Right cardiac atrium (tissue), 5 donors: ENCODE data around the gene CDH20. TPM values are rescaled to one million over a fixed set of nuclear protein-coding genes. Genes with fewer than 3 reads are reported as not detected.
A peak's percentile ranks its signal among the peaks of the same experiment; 100 is the strongest.

Source experiments
- ATAC-seq, 2 donors: fragments of 200-7000 bp; cut with Tn5 transposase; one replicate each; pipeline versions ENCODE4 v1.8.0 to v1.9.1; 2020; ENCODE audit warnings: moderate library complexity in 2 of 2, mild to moderate bottlenecking in 1 of 2
- DNase-seq, 3 donors: peaks; one replicate each; pipeline ENCODE4 v3.0.0-alpha.2; 2020
- H3K27ac ChIP-seq: one replicate; pipeline ENCODE4 v1.5.1; 2013; ENCODE audit warnings: mild to moderate bottlenecking, low read length, control low read depth, moderate library complexity
- H3K27me3 ChIP-seq: one replicate; pipeline ENCODE4 v1.6.1; 2013; ENCODE audit not compliant: control insufficient read depth, insufficient read depth
- H3K4me1 ChIP-seq: one replicate; pipeline ENCODE4 v1.6.1; 2013; ENCODE audit warnings: low read length; ENCODE audit not compliant: control insufficient read depth, insufficient read depth
- H3K4me3 ChIP-seq: one replicate; pipeline ENCODE4 v1.5.1; 2013; ENCODE audit warnings: low read length, control low read depth
- H3K9me3 ChIP-seq: one replicate; pipeline ENCODE4 v1.6.1; 2013; ENCODE audit warnings: low read length; ENCODE audit not compliant: control insufficient read depth
- WGBS: extraction: QIAGEN DNeasy Blood & Tissue Kit; methylation state at CpG from one replicate; pipeline ENCODE4 v1.1.7; 2013; 5-methylcytosine and 5-hydroxymethylcytosine counted together
- intact Hi-C, 4 donors: fragments of 100-400 bp; cut with DNase I; formaldehyde crosslinking; loops; one replicate each; pipeline versions ENCODE4 v1.11.0 to v1.14.0; 2022 to 2023
- polyA plus RNA-seq: library from polyadenylated mRNA; stranded (reverse); fragments of 200-250 nt; gene quantifications from one replicate; pipeline ENCODE4 v1.2.3, GENCODE V29; 2013
- total RNA-seq, 4 donors: library from RNA; stranded (reverse); fragmentation: NEBNext Ultra II Directional; extraction: Animal tissue kit (Norgen Biotek cat#: 25700); gene quantifications; one replicate each; pipeline ENCODE4 v1.2.1, GENCODE V29; 2021
- donor health status: healthy with polysubstance abuse.
- donor health status: DM: no; HTN: yes; CAD: no.
- donor health status: DM: no; HTN: no; CAD: no.
- donor health status: DM: no; HTN: yes; CAD: no; lungs with severe emphysema.
- donor health status: DM: yes; HTN: yes; CAD: no.

The CDH20 gene
- total and polyA plus RNA-seq, 5 donors = 0.05 to 0.23 (median 0.11) TPM; not detected in 2

- no peak overlapping the region for H3K27ac ChIP-seq
- H3K27me3 ChIP-seq = no peaks in the 10 kb centered on the region
- H3K4me1 ChIP-seq = no peaks in the 10 kb centered on the region
- WGBS = 73% methylated on average over 2 of the region's 2 CpGs
- no peak overlapping the region for H3K4me3 ChIP-seq
- intact Hi-C loops = no loop called here
- no peak for ATAC-seq
- no peaks in the 10 kb centered on the region for H3K9me3 ChIP-seq
- DNase-seq = no peak
These were observed 245.6 kb downstream of the CDH20 start for GRCh38 chr18:61578846-61579245.

GRCh38 chr18:61579581-61579980, 246.4 kb downstream of the CDH20 start:
- DNase-seq = no peak
- no peaks in the 10 kb centered on the region for H3K9me3 ChIP-seq
- no peaks in the 10 kb centered on the region for H3K27me3 ChIP-seq
- intact Hi-C loops = no loop called here
- H3K27ac ChIP-seq = no peak overlapping the region
- H3K4me1 ChIP-seq = no peaks in the 10 kb centered on the region
- WGBS = 43% methylated on average over 2 of the region's 2 CpGs
- no peak for ATAC-seq
- H3K4me3 ChIP-seq = no peak overlapping the region

- 79% methylated on average over 2 of the region's 2 CpGs for WGBS
- no peak for DNase-seq
- Histone ChIP-seq H3K27ac (no peak overlapping the region), H3K4me3 (no peak overlapping the region), H3K9me3 (no peaks in the 10 kb centered on the region), H3K4me1 (no peaks in the 10 kb centered on the region), H3K27me3 (no peaks in the 10 kb centered on the region)
- ATAC-seq = no peak
- intact Hi-C loops = loop anchor here in 2 of 4 donors (10.0 kb wide), 2 partner anchors 55 to 315 kb away; partner anchors contain the start of gene RNF152 (in 1 of the 2)
These were observed 246.8 kb downstream of the CDH20 start for GRCh38 chr18:61580046-61580445.

- H3K4me3 ChIP-seq = peak overlapping the region; percentile 38
- DNase-seq = peak; percentile 69 to 92 (median 91)
- H3K27me3 ChIP-seq = no peaks in the 10 kb centered on the region
- no peaks in the 10 kb centered on the region for H3K4me1 ChIP-seq
- peak; percentile 92 to 93 for ATAC-seq
- H3K27ac ChIP-seq = peak overlapping the region; percentile 25
- no peaks in the 10 kb centered on the region for H3K9me3 ChIP-seq
- 9% methylated on average over 22 of the region's 22 CpGs for WGBS
- intact Hi-C loops = loop anchor here in 2 of 4 donors (10.0 kb wide), 2 partner anchors 53 to 313 kb away; partner anchors contain the start of gene RNF152 (in 1 of the 2)
These were observed 248.5 kb downstream of the CDH20 start for GRCh38 chr18:61581578-61582201.

GRCh38 chr18:61582202-61582710, 249.0 kb downstream of the CDH20 start:
- Histone ChIP-seq H3K27ac (peak overlapping the region; percentile 25), H3K4me1 (no peaks in the 10 kb centered on the region), H3K9me3 (no peaks in the 10 kb centered on the region), H3K27me3 (no peaks in the 10 kb centered on the region), H3K4me3 (peak overlapping the region; percentile 38)
- ATAC-seq (peak; percentile 73 to 77), DNase-seq (peak; percentile 53 to 86 (median 74))
- intact Hi-C loops = loop anchor here in 2 of 4 donors (10.0 kb wide), 2 partner anchors 53 to 313 kb away; partner anchors contain the start of gene RNF152 (in 1 of the 2)
- WGBS = 17% methylated on average over 15 of the region's 15 CpGs

GRCh38 chr18:61583548-61583947, 250.3 kb downstream of the CDH20 start:
- H3K4me3 ChIP-seq = no peak overlapping the region
- H3K27ac ChIP-seq = no peak overlapping the region
- no peaks in the 10 kb centered on the region for H3K27me3 ChIP-seq
- H3K9me3 ChIP-seq = no peaks in the 10 kb centered on the region
- WGBS = 100% methylated on average over 1 of the region's 1 CpG
- no peak for DNase-seq
- H3K4me1 ChIP-seq = no peaks in the 10 kb centered on the region
- ATAC-seq = no peak
- intact Hi-C loops = loop anchor here in 2 of 4 donors (10.0 kb wide), 2 partner anchors 51 to 311 kb away; partner anchors contain the start of gene RNF152 (in 1 of the 2)

- H3K4me1 ChIP-seq = no peaks in the 10 kb centered on the region
These were observed 254.6 kb downstream of the CDH20 start for GRCh38 chr18:61587865-61588264.

GRCh38 chr18:61589053-61589723, 256.0 kb downstream of the CDH20 start:
- Histone ChIP-seq H3K27ac (no peak overlapping the region), H3K4me3 (no peak overlapping the region), H3K9me3 (no peaks in the 10 kb centered on the region), H3K4me1 (no peaks in the 10 kb centered on the region), H3K27me3 (no peaks in the 10 kb centered on the region)
- ATAC-seq = peak in 1 of 2 donors; percentile 43
- 70% methylated on average over 6 of the region's 6 CpGs for WGBS
- peak in 2 of 3 donors; percentile 22 to 50 for DNase-seq
- intact Hi-C loops = loop anchor here in 2 of 4 donors (10.0 kb wide), 2 partner anchors 46 to 306 kb away; partner anchors contain the start of gene RNF152 (in 1 of the 2)

More at GRCh38 chr18:61587865-61588264, 254.6 kb downstream of the CDH20 start:
- no peak overlapping the region for H3K4me3 ChIP-seq
- intact Hi-C loops = loop anchor here in 2 of 4 donors (10.0 kb wide), 2 partner anchors 47 to 307 kb away; partner anchors contain the start of gene RNF152 (in 1 of the 2)
- H3K27me3 ChIP-seq = no peaks in the 10 kb centered on the region
- H3K27ac ChIP-seq = no peak overlapping the region
- ATAC-seq (no peak), DNase-seq (no peak)
- WGBS = 58% methylated on average over 2 of the region's 2 CpGs
- no peaks in the 10 kb centered on the region for H3K9me3 ChIP-seq

GRCh38 chr18:61589724-61590065, 256.5 kb downstream of the CDH20 start:
- intact Hi-C loops = loop anchor here in 2 of 4 donors (10.0 kb wide), 2 partner anchors 45 to 305 kb away; partner anchors contain the start of gene RNF152 (in 1 of the 2)
- no peaks in the 10 kb centered on the region for H3K4me1 ChIP-seq
- peak in 1 of 2 donors; percentile 26 for ATAC-seq
- no peak overlapping the region for H3K27ac ChIP-seq
- WGBS = 52% methylated on average over 4 of the region's 4 CpGs
- DNase-seq = no peak
- H3K27me3 ChIP-seq = no peaks in the 10 kb centered on the region
- no peaks in the 10 kb centered on the region for H3K9me3 ChIP-seq
- H3K4me3 ChIP-seq = no peak overlapping the region

GRCh38 chr18:61591253-61591652, 258.0 kb downstream of the CDH20 start:
- H3K4me1 ChIP-seq = no peaks in the 10 kb centered on the region
- no peak for DNase-seq
- no peak overlapping the region for H3K4me3 ChIP-seq
- H3K9me3 ChIP-seq = no peaks in the 10 kb centered on the region
- H3K27me3 ChIP-seq = no peaks in the 10 kb centered on the region
- no peak overlapping the region for H3K27ac ChIP-seq
- ATAC-seq = peak in 1 of 2 donors; percentile 64
- intact Hi-C loops = no loop called here
